NCI-H1436 treated with DMSO at 0.1 percent for 48 hours (cell line): ENCODE results near the gene FLT1.

Experiments used
- DNase-seq: peaks from one replicate; lab custom pipeline; 2025; lab: John Stamatoyannopoulos, UW

FLT1 gene

DNA sequence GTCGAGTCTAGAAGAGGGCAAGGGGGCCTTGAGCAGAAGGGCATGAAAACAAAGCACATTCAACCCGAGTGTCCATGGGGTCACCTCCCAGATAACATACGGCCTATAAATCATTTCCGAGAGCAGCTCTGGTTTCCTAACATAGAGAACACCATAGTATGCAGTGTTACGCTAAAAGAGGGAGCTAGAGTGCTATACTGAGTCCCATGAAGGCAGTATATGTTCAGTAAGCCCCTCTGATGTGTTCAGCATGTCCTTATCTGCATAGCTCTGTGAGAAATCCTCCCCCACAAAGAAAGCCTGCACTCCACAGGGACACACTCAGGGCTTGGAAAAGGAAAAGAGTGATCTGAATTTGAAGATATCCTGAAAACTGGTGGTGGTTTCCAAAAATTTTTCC lies 175.4 kb downstream of the FLT1 start:
- no peak for DNase-seq

DNA sequence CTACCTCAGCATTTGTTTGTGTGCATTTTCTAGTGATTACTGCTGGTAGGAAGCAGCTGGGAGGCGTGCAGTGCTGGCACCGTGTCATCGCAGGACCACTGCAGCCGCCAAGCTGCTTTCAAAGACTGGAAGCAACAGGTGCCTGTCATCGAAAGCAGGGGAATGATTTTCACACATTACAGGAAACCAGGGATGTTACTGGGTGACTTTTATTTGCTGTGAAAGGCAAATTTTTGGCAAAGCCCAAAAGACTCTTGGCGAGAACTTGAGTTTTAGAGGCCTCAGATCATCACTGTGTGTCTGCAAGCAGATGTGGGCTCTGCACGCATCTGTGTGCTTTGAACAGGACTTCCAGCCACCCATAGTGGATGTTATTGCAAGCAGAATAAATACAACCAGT lies 176.4 kb downstream of the FLT1 start:
- no peak for DNase-seq

DNA sequence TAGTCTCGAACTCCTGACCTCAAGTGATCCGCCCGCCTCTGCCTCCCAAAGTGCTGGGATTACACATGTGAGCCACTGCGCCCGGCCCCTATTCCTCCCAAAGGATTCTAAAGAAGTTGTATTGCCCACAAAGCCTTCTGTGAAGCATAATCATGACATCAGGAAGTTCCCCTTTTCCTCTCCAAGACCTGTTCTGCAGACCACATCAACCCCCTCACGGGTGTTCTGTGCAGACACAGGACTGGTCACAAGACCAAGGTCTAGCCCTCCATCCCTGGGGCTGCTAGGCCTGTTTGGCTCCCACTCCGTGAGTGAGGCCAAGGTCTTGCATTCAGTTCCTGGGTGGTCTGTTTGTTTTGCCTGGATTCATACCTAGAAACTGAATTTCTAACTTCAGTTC lies 178.1 kb downstream of the FLT1 start:
- no peak for DNase-seq

DNA sequence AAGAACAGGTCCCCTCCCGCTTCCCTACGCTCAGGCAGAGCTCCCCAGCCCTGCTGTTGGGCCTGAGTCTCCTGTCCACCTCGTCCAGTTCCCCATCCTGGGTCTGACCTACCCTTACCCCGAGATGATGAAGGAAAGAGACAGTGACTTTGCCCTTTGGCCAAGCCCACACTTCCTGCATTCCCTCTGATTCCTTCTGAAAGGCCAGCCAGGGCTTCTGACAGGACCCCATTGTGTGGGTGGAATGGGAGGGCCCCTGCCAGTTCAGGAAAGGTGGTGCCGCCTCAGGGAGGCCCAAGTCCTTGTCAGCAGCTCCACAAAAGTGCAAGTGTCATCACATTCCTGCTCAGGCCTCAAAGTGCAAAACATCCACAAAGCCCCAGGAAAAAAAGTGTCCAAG lies 178.8 kb downstream of the FLT1 start:
- DNase-seq: no peak

DNA sequence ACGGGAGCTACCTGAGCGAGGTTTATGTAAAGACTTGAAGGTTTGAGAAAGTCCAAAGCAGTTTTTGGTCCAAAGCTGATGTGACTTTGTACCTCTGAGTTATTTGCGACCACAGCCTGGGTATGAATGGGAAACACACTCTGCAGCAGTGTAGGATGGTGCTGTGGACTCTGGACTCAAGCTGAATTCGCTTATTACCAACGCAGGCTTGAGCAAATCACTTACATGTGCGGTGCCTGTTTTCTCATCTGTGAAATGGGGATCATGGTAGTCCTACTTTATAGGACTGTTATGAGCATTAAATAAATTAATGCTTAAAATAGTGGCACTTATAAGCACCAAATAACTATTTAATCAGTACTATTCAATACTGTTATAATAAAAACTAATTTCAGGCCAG lies 180.0 kb downstream of the FLT1 start:
- no peak for DNase-seq

DNA sequence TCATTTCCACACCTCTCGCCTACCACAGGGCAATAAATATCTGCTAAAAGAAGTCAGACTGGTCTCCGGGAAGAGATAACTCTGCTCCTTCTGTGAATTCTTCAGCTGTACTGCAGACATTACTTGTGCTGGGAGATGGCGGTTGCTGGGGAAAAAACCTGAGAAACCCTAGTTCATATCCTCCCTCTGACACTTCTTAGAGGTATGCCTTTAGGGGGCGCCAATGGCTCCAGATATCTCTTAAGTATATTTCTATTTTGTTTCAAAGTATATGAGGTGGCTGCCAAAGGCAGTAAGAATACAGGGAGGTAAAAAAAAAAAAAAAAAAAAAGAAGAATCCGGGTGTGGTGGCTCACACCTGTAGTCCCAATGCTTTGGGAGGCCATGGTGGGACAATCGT lies 181.3 kb downstream of the FLT1 start:
- no peak for DNase-seq

DNA sequence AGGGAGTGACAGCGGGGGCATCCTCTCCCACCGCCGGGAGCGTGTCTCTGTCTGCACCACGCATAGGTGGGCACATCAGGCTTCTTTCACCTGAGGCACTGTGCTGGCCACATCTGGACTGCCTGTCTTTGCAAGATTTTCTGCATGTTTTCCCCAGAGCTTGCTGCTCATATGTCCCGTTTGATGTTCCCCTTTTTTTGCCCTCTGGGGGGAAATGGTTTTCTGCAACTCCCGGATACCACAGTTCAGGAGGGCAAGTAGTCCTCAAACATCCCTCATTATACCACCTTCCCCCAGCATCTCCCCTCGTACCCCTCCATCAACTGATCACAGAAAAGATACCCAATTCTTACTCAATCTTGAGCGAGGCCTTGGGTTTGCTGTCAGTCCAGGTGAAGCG lies 188.6 kb downstream of the FLT1 start:
- DNase-seq: no peak

DNA sequence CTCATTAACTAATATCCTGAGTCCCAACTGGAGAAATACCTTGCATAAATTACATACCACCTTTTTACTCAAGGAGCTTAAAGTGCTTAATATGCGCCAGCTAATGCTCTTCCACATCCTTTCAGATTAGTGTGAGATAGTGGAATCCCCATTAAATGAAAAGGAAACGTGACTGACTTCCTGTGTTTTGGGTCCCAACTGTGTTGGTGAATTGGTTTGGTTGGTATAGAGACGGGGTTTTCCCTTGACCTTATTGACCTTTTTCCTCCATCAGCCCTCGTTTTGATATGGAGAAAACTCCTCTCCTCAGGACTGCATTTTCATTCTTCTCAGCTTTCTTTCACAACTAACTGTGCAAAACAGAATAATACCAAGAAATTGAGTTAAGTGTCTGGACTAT lies 193.1 kb downstream of the FLT1 start:
- DNase-seq: no peak

DNA sequence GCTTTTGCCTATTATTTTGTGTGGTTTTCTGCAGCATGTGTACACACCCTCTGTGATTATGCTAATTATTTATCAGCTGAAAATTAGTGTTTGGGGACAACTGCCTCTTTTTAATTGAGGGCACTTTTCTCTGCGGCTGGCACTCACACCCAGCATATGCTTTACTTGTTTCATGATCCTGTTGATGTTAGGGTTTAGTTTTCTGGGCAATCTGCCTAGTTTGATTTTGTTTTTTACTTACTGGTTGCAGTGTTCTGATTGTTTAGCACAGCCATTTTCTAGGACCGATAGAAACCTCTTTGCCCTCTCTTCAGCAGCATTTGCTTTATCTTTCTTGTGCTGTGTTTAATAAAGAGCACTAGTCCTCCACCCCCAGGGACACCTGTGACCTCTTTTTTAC lies 195.0 kb downstream of the FLT1 start:
- DNase-seq: no peak

DNA sequence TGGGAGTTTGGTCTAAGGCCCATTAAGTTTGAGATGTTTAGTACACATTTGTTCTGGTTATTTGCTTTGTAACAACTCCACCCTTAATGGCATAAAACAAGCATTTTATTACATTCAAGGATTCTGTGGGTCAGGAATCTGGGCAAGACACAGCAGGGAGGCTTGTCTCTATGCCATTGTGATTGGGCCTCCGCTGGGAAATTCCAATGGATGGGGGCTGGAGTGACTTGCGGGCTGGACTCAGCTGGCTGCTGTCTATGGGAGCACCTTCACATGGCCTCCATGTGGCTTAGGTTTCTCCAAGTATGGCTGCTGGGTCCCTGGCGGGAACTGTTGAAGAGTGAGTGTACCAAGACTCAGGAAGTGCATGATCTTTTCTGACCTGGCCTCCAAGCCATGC lies 197.6 kb downstream of the FLT1 start:
- DNase-seq: no peak

DNA sequence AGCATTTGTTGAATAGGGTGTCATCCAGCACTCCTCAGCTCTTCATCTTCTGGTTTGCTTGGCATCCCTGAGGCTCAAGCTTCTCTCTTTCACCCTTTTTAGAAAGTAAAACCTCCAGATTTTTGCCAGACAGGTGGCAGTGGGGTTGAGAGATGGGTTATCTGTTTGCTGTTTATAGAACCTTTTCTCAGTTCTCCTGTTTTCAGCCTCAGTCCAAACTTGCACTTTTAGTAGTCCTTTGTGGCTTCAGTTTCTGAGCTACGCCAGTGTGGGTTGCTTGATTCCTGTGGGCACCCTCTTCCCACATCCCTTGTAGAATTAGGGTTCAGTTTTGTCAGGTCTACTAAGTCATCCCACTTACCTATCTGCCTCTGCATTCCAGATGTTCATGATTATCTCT lies 208.7 kb downstream of the FLT1 start:
- no peak for DNase-seq

DNA sequence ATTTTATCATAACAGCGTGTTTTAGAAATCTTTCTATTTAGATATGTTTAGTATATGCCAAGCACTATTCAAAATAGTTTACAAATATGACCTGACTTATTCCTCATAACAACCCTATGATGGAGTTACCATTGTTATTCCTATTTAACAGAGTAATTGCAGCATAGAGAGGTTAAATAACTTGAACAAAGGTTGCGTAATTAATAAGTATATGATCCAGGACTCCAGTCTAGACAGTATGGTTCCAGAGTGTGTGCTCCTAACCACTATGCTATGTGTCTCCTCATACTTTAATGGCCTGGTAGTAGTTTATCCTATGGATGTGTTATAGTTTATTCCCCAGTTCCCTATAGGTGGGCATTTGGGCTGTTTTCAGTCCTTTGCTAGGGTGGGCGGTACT lies 211.3 kb downstream of the FLT1 start:
- DNase-seq: no peak

DNA sequence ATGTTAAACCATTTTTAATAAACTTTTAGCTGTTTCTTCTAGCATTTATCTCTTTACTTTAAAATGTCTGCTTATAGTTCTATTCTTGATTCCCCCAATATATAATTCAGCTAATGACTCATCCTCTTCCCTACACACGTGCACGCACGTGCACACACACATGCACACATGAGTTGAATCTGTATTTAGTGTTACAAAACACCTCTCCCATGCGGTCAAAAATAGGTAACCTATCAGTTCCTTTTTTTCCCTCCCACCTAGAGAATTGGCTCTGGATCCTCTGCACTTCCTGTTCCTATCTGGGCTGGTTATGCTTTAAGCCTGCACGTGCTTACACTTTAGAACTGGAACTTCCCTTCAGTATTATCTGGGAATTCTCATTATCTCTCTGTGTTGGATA lies 212.5 kb downstream of the FLT1 start:
- DNase-seq: no peak

DNA sequence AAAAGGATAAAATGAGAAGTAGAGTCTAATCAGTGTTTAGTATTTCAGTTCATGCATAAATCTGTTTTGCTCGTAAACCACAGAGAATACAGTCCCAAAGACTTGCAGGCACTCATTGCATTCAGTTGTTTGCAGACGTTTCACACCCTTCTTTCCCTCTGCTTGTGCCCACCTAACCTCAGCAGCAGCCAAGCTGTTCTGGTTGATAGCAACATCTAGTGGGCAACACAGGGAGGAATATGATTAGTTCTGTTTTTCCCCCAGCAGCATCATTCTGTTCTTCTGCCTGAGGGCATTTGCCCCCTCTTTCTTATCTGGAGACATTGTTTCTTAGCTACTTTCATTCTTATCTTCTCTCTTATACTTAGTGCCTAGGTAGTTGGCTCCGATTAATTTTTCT lies 221.0 kb downstream of the FLT1 start:
- DNase-seq: no peak

DNA sequence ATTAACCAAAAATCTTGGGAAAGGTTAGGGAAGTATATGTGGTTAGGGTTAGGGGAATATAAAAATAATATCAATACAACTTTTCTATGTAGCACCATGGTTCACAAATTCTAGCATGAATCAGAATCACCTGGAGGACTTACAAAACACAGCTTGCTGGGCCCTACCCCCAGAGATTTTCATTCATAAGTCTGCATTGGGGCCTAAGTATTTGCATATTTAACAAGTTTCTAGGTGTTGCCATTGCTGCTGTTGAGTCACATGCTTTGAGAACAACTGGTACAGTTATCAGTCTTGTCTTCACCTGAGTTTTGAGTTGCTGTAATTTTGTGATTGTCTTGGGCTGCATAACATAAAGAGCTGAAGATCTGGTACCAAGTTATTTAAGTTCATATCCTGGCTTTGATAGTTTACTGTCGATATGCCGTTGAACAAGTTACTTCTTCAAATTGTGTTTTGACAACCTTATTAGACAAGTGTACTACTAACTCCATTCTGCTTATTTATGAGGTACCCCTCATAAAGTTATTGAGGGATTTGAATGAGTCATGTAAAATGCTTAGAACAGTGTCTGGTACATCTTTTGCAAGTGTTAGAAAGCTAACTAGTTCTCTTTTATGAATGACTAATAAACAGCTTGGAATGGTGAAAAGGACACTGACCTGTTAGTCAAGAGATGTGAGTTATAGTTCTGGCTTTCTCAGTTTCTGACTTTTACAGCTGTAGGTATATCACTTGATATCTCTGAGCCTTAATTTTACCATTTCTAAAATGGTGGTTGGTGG lies 223.7 kb downstream of the FLT1 start:
- no peak for DNase-seq

DNA sequence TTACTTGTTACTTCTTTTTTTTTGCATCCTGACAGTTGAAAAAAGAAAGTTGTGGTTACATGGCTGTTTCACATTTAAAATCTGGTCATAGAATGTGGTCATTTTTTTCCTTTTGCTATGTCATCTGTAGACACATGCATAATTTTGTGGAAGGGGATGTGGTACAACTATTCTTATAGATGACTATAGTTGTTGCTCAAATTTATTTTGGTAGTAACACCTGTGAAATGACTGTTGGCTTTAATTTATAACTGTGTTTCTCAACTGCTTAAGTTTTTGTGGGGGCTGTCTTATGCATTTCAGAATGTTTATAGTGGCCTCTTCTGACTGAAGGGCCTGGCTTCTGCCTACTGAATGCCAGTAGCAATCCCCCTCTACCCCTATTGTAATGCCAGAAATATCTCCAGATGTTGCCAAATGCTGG lies 226.1 kb downstream of the FLT1 start:
- no peak for DNase-seq

DNA sequence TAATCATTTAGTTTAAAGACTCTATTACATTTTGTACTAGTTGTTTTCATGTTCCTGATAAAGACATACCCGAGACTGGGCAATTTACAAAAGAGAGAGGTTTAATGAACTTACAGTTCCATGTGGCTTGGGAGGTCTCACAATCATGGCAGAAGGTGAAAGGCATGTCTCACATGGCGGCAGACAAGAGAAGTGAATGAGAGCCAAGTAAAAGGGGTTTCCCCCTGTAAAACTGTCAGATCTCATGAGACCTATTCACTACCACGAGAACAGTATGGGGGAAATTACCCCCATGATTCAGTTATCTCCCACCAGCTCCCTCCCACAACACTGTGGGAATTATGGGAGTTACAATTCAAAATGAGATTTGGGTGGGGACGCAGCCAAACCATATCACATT lies 227.4 kb downstream of the FLT1 start:
- no peak for DNase-seq

DNA sequence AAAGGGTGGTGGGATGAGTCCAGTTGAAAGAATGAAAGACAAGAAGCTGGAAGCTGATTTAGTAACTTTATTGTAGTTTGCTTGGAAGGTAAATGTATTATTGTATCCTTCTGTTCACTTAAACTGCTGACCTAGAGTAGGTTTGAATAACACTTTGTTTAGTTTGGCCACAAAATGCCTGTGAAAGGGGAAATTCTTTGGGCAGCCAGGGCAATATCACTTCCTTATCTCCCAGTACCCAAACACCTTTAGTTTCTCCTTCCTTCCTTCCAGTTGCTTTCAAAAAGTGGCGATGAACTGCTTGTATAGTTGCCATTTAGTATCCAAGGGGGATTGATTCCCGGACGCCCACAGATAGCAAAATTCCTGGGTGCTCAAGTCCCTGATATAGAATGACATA lies 236.5 kb downstream of the FLT1 start:
- no peak for DNase-seq

DNA sequence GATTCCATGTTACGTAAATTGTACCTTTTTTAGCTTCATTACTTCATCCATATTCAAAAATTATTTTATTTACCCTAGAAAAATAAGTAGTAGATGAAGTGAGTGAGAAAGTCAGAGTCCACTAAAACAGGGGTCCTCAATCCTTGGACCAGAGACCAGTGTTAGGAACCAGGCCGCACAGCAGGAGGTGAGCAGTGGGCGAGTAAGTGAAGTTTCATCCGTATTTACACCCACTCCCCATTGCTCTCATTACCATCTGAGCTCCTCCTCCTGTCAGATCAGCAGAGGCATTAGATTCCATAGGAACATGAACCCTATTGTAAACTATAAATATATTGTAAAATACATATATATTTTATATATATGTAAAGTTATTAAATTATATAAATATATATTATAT lies 237.6 kb downstream of the FLT1 start:
- no peak for DNase-seq

DNA sequence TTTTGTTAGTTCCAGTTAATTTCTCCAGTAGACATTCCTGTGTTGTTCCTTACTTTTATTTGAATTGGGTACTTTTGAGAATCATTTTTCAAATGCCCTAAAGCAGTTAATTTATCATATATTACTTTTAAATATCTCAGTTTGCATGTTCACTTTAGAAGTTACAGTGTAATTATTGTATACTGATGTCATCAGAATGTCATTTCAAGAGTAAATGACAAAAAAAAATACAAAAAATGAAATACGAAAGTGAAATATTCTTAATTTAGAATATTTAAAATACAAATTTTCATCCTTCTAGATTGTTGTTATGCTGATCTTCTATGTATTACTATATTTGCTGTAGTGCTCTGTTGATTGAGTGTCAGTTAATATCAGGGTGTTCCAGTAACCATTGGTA lies 242.4 kb downstream of the FLT1 start:
- DNase-seq: no peak

DNA sequence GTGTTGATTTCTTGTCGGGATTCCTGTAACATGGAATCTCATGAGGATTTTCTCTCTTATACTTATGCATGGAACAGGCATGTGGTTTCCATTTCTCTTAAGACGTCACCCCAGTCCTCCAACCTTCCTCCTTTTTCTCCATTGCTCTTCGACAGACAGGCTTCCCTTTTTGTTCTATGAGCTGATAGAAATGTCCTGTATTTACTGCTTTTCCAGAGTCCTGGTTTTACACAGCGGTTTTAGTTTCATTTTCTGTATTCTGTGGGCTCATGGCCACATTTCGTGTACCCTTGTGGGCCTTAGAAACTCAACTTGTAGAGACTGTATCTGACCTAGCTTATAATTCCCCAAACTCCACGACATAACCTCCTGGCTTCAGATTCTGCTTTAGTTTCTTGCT lies 243.5 kb downstream of the FLT1 start:
- no peak for DNase-seq

DNA sequence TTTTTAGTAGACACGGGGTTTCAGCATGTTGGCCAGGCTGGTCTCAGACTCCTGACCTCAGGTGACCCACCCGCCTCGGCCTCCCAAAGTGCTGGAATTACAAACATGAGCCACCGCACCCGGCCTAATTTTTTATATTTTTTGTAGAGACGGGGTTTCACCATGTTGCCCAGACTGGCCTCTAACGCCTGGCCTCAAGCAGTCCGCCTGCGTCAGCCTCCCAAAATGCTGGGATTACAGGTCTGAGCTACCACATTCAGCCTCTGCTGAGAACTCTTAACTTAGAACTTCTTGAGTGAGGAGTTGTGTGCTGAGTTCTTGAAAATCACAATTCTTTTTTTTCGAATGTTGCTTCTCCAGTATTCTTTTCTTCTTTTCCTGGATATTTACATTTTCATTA lies 244.4 kb downstream of the FLT1 start:
- DNase-seq: no peak
